ENCODE measurements around the gene IGF2. TPM values are rescaled to one million over a fixed set of nuclear protein-coding genes. Genes with fewer than 3 reads are reported as not detected.

Gene IGF2
- total and polyA plus RNA-seq, 2 donors (not counting 3 experiments of a cell fraction or from before 2014, with no cell fraction given), result 5.7 to 21.0 TPM

- Histone ChIP-seq H3K4me3 (replicated peaks in 1 of 3; ENCODE audit: insufficient read depth in 1 of 3, low read depth in 1 of 3, low read length in 3 of 3) (no peak overlapping the region), H3K4me1 (ENCODE audit: control insufficient read depth, extremely low read depth, insufficient read depth, low read length) (no peaks in the 10 kb centered on the region), H3K27ac (ENCODE audit: insufficient read depth, low read depth, low read length) (no peak overlapping the region), H3K9ac (replicated peaks; ENCODE audit: extremely low read depth, insufficient read depth, low read length) (no peak overlapping the region), H3K9me1 (replicated peaks; ENCODE audit: control insufficient read depth, extremely low read depth, insufficient read depth, low read length) (no peaks in the 10 kb centered on the region), H3K79me2 (ENCODE audit: control insufficient read depth, insufficient read depth, low read length) (no peaks in the 10 kb centered on the region), H3K9me3 (replicated peaks; ENCODE audit: control insufficient read depth, insufficient read depth, low read length) (no peaks in the 10 kb centered on the region), H3K36me3 (ENCODE audit: control insufficient read depth in 2 of 2, extremely low read depth in 1 of 2, insufficient read depth in 2 of 2, low read length in 2 of 2) (no peaks in the 10 kb centered on the region), H3K4me2 (ENCODE audit: insufficient read depth, low read length) (no peak overlapping the region), H4K20me1 (replicated peaks; ENCODE audit: control insufficient read depth, extremely low read depth, insufficient read depth, low read length) (no peaks in the 10 kb centered on the region), H3K27me3 (ENCODE audit: control insufficient read depth in 2 of 2, insufficient read depth in 2 of 2, low read length in 2 of 2) (no peaks in the 10 kb centered on the region), H2AFZ (ENCODE audit: low read depth, low read length) (no peak overlapping the region)
- dilution Hi-C loops (cut with MboI; ENCODE audit: extremely low pct_ligation_motif_present, low sequenced_read_pairs) (no loop called here), intact Hi-C loops (cut with micrococcal nuclease) (no loop called here)
- TF ChIP-seq FOS (IDR thresholded peaks at IDR 0.05; ENCODE audit: borderline replicate concordance, insufficient read depth, low read length), result no peak
- no peak for TF ChIP-seq GATA2 (IDR thresholded peaks at IDR 0.05; ENCODE audit: insufficient read depth, insufficient read length, low read depth, low read length)
- ChIA-PET POLR2A (interaction anchor here (0.5 kb wide), 1 partner anchor 82 kb away, joined by 3 read pairs; no protein-coding TSS in a partner anchor), CTCF (interaction anchor here (0.8 to 12.6 kb wide), 8 partner anchors 19 to 507 kb away, joined by 3 to 262 read pairs (median 8); no protein-coding TSS in a partner anchor)
- DNase-seq (ENCODE audit: low read depth, low spot score) (no peak), FAIRE-seq (no peak)
- no TSS peak for BruUV-seq (replicated peaks)
These were observed 19.8 kb upstream of the IGF2 start for GRCh38 chr11:2158966-2159365.

DNA sequence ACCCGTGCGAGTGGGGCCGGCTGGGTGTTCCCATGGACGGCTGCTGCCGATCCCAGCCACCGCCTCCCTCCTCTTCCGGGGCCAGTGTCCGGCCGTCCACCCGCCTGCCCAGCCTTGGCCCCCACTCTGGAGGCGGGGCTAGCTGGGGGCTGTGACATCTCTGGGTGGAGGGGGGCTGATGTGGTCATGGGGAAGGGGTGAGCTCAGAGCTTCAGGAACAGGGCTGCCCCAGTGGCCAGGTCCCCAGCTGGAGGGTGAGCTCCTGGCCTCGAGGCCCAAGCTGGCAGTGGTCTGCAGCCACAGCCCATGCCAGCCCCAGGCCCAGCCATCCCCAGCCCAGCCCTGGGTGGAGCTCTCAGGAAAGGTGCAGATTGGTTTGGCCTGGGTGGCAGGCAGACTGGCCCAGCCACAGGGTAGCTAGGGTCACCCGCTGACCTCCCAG lies 19.1 kb upstream of the IGF2 start:
- H3K4me1 ChIP-seq (ENCODE audit: control insufficient read depth, extremely low read depth, insufficient read depth, low read length), result no peaks in the 10 kb centered on the region
- no TSS peak for BruUV-seq (replicated peaks)
- no peaks in the 10 kb centered on the region for H3K9me1 ChIP-seq (replicated peaks; ENCODE audit: control insufficient read depth, extremely low read depth, insufficient read depth, low read length)
- no peak overlapping the region for H3K4me2 ChIP-seq (ENCODE audit: insufficient read depth, low read length)
- no peaks in the 10 kb centered on the region for H3K9me3 ChIP-seq (replicated peaks; ENCODE audit: control insufficient read depth, insufficient read depth, low read length)
- no peak overlapping the region for H3K27ac ChIP-seq (ENCODE audit: insufficient read depth, low read depth, low read length)
- ChIA-PET POLR2A (no interaction called here), CTCF (interaction anchor here (1.2 to 12.6 kb wide), 8 partner anchors 18 to 507 kb away, joined by 3 to 262 read pairs (median 8); no protein-coding TSS in a partner anchor)
- intact Hi-C loops (cut with micrococcal nuclease) (no loop called here), dilution Hi-C loops (cut with MboI; ENCODE audit: extremely low pct_ligation_motif_present, low sequenced_read_pairs) (no loop called here)
- H4K20me1 ChIP-seq (replicated peaks; ENCODE audit: control insufficient read depth, extremely low read depth, insufficient read depth, low read length), result no peaks in the 10 kb centered on the region
- no peaks in the 10 kb centered on the region for H3K36me3 ChIP-seq (ENCODE audit: control insufficient read depth in 2 of 2, extremely low read depth in 1 of 2, insufficient read depth in 2 of 2, low read length in 2 of 2)
- no peaks in the 10 kb centered on the region for H3K79me2 ChIP-seq (ENCODE audit: control insufficient read depth, insufficient read depth, low read length)
- no peaks in the 10 kb centered on the region for H3K27me3 ChIP-seq (ENCODE audit: control insufficient read depth in 2 of 2, insufficient read depth in 2 of 2, low read length in 2 of 2)
- FAIRE-seq, result no peak
- no peak overlapping the region for H3K9ac ChIP-seq (replicated peaks; ENCODE audit: extremely low read depth, insufficient read depth, low read length)
- DNase-seq (ENCODE audit: low read depth, low spot score), result no peak
- TF ChIP-seq, protein P1, sequence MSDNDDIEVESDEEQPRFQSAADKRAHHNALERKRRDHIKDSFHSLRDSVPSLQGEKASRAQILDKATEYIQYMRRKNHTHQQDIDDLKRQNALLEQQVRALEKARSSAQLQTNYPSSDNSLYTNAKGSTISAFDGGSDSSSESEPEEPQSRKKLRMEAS (IDR thresholded peaks at IDR 0.05; ENCODE audit: insufficient read depth, insufficient read length), result no peak
- TF ChIP-seq POLR2A (IDR thresholded peaks at IDR 0.05; ENCODE audit: low read depth, low read length) (no peak), GATA2 (IDR thresholded peaks at IDR 0.05; ENCODE audit: insufficient read depth, insufficient read length, low read depth, low read length) (no peak), MYC (IDR thresholded peaks at IDR 0.05; ENCODE audit: low read depth, low read length) (no peak)
- H3K4me3 ChIP-seq (replicated peaks in 1 of 3; ENCODE audit: insufficient read depth in 1 of 3, low read depth in 1 of 3, low read length in 3 of 3), result no peak overlapping the region
- no peak overlapping the region for H2AFZ ChIP-seq (ENCODE audit: low read depth, low read length)
